ENCODE measurements around the gene GDAP1L1.

The GDAP1L1 gene

DNA sequence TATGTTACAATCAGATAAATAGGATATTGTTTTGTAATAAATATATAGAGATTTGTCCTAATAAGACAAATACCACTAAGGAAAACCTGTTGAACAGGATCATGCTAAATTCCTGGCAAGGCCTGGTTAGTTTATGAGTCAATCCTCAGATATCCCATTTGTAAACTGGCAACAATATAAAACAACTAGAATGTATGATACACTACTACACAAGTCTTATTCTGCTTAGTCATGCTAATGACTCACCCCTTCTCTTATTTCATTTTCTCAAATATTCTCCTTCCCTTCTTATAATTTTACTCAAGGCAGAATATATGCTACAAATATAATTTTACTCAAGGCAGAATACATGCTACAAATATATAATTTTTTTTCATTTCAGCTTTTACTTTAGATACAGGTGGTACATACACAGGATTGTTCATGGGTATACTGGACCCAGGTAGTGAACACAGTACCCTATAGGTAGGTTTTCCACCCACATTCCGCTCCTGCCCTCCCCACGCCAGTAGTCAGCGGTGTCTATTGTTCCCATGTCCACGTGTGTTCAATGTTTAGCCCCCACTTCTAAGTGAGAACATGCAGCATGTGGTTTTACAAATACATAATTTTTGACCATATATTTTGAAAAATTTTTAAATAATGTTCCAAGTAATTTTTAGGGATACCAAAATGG lies 42.8 kb upstream of the GDAP1L1 start:
- no peak overlapping the region for H3K4me3 ChIP-seq (ENCODE audit: control insufficient read depth, low read depth, low read length)
- DNase-seq (ENCODE audit: low read depth) = peak; percentile 95
- TF ChIP-seq, protein P1, sequence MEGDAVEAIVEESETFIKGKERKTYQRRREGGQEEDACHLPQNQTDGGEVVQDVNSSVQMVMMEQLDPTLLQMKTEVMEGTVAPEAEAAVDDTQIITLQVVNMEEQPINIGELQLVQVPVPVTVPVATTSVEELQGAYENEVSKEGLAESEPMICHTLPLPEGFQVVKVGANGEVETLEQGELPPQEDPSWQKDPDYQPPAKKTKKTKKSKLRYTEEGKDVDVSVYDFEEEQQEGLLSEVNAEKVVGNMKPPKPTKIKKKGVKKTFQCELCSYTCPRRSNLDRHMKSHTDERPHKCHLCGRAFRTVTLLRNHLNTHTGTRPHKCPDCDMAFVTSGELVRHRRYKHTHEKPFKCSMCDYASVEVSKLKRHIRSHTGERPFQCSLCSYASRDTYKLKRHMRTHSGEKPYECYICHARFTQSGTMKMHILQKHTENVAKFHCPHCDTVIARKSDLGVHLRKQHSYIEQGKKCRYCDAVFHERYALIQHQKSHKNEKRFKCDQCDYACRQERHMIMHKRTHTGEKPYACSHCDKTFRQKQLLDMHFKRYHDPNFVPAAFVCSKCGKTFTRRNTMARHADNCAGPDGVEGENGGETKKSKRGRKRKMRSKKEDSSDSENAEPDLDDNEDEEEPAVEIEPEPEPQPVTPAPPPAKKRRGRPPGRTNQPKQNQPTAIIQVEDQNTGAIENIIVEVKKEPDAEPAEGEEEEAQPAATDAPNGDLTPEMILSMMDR (conservative IDR thresholded peaks at IDR 0.05; ENCODE audit: control insufficient read depth, insufficient read depth, low read depth, low read length) = no peak

DNA sequence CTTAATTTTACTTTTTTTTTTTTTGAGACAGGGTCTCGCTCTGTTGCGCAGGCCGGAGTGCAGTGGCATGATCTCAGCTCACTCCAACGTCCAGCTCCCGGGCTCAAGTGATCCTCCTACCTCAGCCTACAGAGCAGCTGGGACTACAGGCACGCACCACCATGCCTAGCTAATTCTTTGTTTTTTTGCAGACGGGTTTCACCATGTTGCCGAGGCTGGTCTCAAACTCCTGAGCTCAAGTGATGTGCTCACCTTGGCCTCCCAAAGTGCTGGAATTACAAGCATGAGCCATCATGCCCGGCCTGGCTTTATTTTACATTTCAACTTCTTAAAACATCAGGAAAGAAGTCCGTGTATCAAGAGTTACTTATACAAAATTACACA lies 42.3 kb upstream of the GDAP1L1 start:
- TF ChIP-seq, protein P1 (conservative IDR thresholded peaks at IDR 0.05; ENCODE audit: control insufficient read depth, insufficient read depth, low read depth, low read length) = no peak
- no peak overlapping the region for H3K4me3 ChIP-seq (ENCODE audit: control insufficient read depth, low read depth, low read length)

DNA sequence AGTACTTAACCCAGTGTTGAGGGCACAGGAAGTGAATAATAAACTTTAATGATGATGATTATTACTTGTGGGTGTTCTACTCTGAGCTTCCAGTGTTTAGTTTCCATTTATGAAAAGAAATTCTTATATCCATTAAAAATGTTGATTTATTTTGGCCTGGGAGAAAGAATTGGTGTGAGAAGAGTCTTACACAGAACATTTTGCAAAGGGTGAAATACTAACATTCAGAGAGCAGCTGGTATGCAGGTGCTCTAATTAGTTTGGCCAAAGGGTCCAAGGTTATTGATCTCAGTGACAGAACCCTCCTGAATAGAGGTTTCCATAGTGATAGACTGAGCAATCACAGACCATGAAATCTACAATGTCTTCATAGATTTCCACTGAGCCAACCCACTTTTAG lies 41.0 kb upstream of the GDAP1L1 start:
- TF ChIP-seq, protein P1 (conservative IDR thresholded peaks at IDR 0.05; ENCODE audit: control insufficient read depth, insufficient read depth, low read depth, low read length) = no peak
- no peak overlapping the region for H3K4me3 ChIP-seq (ENCODE audit: control insufficient read depth, low read depth, low read length)
- DNase-seq (ENCODE audit: low read depth) = no peak

More for the DNA sequence above, 42.3 kb upstream of the GDAP1L1 start:
- no peak for DNase-seq (ENCODE audit: low read depth)

DNA sequence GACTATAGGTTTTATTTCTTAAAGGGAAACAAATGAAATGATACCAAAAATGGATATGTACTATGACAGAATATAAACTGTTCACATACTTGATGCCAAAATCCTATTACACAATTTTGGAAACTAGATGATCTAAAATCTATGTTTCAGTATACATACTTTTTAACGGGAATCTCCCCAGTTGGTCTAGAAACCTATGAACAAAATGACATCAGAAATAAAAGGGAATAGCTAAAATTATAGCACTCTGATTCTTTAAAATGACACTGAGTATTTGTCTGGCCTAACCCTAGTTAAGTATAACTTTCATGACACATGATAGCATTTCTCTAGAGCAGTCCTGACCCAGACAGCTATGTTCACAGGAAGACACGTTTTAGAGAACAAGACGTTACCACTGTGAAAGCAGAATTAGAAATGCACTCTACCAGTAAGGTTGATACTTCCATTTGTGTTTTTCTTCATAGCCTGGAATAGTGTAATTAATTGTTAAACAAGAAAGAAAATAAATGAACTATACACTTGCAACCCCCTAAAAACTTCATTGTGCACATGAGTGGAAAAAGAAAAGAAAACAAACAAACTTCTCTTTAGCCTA lies 39.9 kb upstream of the GDAP1L1 start:
- TF ChIP-seq, protein P1 (conservative IDR thresholded peaks at IDR 0.05; ENCODE audit: control insufficient read depth, insufficient read depth, low read depth, low read length) = no peak
- H3K4me3 ChIP-seq (ENCODE audit: control insufficient read depth, low read depth, low read length) = no peak overlapping the region
- DNase-seq (ENCODE audit: low read depth) = no peak

DNA sequence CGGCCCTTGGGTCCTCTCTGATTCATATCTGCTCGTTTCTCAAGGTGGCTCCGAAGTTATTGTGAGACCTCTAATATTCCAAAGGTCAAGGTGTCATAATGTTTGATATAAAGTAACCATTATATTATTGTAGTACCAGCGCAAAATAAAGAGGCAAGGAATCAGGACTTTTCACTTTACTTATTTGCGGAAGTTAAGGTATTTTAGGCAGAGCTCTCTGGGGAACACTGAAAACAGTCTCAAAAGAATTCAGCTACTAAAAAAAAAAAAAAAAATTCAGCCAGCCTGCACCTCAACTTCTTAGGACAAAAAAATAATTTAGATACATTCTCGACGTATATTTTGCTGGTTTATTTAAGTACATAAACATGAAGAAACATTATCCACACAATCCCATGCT lies 38.9 kb upstream of the GDAP1L1 start:
- peak overlapping the region; percentile 85 for H3K4me3 ChIP-seq (ENCODE audit: control insufficient read depth, low read depth, low read length)
- TF ChIP-seq, protein P1 (conservative IDR thresholded peaks at IDR 0.05; ENCODE audit: control insufficient read depth, insufficient read depth, low read depth, low read length) = no peak
- no peak for DNase-seq (ENCODE audit: low read depth)

DNA sequence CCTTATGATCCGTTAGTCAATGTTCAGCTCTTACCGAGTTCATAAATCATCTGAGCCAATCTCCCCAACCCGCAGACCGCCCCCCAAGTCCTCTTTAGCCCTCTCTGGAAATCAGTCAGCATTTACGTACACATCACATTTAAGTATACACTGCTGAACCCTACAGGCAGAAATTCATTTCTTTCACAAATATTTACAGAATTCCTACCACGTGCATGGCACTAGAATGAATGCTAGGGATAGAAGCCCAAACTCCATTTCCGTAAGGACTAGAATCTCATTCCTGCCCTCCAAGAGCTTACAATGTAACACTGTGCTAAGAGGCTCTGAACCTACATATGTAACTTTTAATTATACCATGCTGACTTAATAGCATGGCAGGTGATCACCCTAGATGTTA lies 38.3 kb upstream of the GDAP1L1 start:
- peak; percentile 51 for DNase-seq (ENCODE audit: low read depth)

More for the DNA sequence above, 38.3 kb upstream of the GDAP1L1 start:
- TF ChIP-seq, protein P1 (conservative IDR thresholded peaks at IDR 0.05; ENCODE audit: control insufficient read depth, insufficient read depth, low read depth, low read length) = no peak
- peak overlapping the region; percentile 85 for H3K4me3 ChIP-seq (ENCODE audit: control insufficient read depth, low read depth, low read length)

All from fibroblast of mammary gland (primary cell).